IPS-NIHi7 (cell line): ENCODE results near the gene HIGD2B.
"Not testable (repeated sequence)": the region's sequence is repeated elsewhere in the genome, so short reads cannot be mapped to it uniquely, and the experiment has no call there.

Source experiments
- DNase-seq: peaks from one replicate; pipeline ENCODE4 v3.0.0; 2012; ENCODE audit warnings: mixed read lengths; ENCODE audit errors: extremely low spot score

Gene HIGD2B

DNA sequence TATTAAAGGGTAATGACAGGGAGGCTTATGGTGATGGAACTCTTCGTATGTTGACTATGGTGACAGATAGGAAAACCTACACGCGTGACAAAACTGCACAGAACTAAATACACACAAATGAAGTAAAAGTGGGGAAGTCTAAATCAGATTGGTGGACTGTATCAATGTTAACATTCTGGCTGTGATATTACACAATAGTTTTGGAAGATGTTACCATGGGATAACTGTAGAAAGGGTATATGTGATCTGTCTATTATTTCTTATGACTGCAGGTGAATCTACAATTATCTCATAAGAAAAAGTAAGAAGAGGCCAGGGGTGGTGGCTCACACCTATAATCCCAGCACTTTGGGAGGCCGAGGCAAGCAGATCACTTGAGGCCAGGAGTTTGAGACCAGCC lies 9.1 kb downstream of the HIGD2B start:
- DNase-seq: no peak

DNA sequence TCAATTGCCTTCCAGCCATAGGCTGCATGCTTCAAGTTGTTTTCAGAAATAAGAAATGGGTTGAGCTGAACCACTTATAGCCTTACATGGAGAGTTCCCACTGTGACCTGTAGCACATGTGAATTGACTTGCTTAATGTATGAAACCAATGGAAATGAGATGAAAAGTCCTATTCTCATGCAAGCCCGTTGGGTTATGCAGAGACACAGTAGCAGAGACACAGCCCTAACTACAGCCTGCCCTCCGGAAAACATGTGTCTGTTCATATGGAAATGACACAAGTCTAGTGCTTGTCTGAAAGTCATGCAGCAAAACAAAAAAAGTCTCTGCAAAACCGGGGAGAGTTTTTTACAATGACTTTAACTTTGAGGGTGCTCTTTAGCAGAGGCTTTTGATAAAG lies 14.5 kb downstream of the HIGD2B start:
- no peak for DNase-seq

DNA sequence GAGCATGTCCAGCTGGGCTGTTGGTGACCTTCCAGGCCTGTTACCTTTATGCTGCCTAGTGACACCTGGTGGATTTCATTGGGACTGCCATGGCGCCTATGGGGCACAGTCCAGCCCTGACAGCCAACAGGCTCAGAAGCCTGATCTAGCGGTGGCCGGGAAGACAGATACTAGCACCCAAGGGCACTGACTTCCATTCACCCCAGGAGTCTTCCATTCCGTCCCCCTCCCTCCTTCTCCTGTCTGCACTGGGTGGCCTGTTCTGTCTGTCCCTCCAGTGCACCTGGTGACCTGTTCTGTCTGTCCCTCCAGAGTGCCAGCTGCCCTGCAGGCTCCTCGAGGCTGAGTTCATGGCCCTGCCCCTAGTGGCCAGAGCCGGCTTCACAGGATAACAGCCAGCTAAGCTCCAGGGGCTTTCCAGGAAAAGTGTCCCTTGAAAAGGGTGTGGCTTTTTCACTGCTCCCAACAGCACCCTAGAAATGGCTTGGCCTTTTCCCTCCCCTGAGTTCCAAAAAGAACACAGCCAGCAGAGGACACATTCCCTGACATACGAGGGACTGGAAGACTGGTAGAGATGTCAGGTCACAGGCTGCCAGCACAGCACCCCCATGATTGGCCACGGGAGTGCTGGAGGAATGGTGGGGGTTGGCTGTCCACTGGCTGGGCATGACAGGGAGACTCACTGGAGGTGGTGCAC lies 15.2 kb downstream of the HIGD2B start:
- peak; percentile 70 for DNase-seq

DNA sequence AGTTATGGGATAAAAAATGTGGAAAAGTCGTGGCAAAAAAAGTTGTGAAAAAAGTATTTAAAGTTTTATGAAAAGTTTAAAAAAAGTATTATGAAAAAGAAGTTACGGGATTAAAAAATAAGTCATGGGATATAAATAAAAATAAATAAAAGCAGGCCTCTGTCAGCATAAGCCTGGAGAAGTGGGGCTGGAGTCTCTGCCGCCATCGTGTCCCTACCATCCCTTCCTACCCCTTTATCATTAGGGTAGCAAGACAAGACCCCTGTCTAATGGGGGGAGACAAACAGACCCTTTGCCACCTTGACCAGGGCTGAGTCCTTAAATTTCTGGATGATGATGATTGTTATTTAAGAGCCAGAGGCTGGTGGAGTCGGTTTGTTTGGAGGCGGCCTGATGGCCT lies 16.2 kb downstream of the HIGD2B start:
- DNase-seq: not testable (repeated sequence)

DNA sequence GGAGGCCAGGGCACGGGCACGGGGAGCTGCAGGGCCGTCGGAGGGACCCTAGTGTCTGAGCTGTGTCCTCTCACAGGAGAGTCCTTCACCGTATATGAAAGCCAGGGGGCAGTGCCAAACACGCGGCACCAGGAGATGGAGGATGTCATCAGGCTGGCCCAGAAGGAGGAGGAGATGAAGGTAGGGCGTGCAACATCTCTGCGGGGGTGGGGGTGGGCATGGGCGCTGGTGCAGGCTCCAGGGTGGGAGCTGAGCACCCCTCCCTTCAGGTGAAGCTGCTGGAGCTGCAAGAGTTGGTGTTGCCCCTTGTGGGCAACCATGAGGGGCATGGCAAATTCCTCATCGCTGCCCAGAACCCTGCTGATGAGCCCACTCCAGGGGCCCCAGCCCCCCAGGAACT lies 20.3 kb downstream of the HIGD2B start:
- not testable (repeated sequence) for DNase-seq

DNA sequence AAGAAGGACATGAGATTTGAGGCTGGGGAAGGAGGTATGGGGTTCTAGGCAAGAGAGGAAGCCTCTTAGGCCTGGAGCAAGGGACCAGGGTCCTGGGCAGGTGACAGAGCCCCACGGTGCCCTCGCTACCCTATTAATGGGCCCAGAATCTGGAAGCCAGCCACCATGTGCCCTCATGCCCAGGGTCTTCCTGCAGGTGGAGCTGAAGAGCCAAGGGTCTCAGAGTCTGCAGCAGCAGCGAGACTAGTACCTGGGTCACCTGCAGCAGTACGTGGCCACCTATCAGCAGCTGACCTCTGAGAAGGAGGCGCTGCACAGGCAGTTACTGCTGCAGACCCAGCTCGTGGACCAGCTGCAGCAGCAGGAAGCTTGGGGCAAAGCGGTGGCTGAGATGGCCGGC lies 22.1 kb downstream of the HIGD2B start:
- DNase-seq: not testable (repeated sequence)

DNA sequence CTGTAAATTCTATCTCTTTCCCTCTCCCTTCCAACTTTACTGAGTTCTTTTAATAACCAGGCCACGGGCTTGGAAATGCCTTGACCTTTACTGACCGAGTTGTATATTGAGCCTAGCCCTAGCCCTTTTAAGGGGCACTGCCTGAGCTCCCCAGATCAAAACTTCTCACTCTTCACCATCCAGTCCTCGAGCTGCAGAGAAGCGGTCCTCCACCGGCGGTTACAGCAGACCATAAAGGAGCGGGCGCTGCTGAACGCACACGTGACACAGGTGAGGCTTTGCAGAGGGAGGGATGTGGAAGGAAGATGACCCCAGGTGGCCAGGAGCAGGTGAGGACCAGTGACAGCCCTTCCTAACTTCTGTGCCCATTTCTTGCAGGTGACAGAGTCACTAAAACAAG lies 24.9 kb downstream of the HIGD2B start:
- not testable (repeated sequence) for DNase-seq

DNA sequence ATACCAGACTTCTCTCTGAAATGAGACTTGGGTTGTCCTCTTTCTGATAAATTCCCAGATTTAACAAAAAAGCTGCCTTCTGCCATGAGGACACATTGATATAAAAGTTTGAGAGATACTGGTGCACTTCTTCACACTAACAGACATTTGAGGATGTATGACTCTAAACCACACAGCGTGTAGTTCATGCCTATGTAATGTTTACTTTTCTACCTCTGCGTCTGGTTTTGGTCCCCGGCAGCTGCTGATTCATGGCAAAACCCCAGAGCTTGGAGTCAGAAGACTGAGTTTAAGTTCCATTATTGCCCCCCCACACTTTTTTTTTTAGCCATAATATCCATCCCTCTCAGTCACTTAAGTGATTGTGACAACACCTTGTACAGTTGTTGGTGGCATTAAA lies 30.0 kb downstream of the HIGD2B start:
- DNase-seq: not testable (repeated sequence)

DNA sequence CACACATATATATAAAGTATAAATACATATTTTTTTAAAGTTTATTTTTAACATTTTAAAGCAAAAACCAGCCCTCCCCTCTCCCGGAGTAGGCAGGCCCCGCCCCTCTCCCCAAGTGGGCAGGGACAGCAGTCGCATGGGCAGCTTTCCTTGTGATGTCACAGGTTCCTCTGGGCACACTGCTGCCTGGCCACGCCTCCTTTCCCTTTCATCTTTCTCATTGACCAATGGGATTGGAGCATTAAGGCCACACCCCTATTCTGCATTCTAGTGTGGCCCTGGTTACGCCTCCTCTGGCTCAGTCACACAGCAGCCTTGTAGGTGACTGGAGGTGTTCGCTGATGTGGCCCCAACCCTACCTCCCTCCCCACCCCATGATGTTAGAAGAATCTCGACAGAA lies 31.6 kb downstream of the HIGD2B start, which contains the start of gene GOLGA6B:
Gene GOLGA6B (plus strand): TSS at position 301 of the 400 bp plus-strand sequence. CDS start 41 bp downstream, at position 342.
- DNase-seq: not testable (repeated sequence)

DNA sequence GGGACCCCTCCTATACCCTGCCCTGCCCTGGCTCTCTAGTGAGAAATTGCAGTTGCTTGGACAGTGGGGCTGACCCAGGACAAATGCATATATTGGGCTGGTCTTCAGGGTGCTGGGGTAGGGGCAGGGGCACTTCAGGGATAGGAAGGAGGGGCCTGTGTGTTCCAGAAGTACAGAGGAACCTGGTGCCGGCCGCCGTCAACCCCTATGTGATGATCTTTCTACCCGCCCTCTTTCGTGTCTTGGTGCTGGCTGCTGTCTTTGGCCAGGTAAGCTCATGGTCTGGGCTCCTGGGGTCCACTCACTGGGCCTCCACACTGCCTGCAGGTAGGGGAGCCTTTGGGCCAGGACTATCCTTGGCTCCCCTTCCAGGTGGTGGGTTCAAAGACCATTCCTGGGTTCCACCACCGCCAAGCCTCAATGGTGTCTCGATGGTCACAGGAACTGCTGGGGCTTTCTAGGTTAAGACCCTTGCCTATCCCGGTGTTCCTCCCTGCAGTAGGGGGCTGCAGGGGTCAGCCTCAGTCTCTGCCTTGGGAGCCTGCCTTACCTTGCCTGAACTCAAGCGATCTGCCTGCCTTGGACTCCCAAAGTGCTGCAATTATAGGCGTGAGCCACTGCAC lies 37.2 kb downstream of the HIGD2B start:
- not testable (repeated sequence) for DNase-seq

DNA sequence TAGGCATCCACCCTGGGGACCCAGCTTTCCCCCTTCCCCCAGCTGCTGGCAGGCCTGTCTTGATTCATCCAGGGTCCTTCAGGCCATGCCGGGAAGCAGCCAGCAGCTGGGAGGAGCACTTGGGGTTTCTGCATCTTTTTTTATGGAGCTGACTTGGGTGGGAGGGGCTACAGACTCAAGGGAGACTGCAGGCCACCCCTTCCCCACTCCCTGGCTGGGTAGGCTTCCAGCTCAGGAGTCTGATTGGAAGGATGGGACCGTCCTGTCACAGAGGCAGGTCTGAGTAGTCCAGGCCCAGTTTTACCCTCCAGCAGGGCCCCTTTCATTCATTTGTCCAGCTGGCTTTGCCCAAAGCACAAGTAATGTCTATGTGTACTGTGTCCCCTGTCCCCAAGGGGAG lies 43.7 kb downstream of the HIGD2B start:
- not testable (repeated sequence) for DNase-seq

DNA sequence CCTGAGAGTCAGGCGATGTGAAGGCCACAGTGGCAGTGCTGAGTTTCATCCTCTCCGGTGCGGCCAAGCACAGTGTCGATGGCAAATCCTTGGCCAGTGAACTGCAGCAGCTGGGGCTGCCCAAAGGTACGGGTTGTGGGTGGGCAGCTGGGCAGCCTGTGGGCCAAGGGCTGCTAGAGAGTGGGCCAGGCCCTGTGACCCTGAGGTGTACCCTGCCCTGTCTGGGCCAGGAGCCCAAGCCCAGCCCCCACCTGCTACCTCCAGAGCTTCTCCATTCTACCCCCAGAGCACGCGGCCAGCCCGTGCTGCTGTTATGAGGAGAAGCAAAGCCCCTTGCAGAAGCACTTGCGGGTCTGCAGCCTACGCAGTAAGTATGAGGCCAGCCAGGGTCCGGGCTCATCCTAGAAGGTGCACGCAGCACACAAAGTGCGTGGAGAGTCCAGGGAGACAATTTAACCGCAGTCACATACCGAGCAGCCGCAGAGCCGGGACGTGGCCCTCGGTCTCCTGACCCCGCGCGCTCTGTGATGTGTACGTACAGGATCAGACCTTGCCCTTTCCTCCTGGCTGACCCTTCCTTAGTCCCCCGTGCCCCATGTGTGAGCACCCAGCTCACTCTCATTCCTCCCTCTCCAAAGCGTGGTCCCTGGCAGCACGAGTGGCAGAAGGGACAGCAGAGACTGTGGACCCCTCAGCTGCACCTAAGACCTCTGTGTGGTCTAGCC lies 46.1 kb downstream of the HIGD2B start:
- not testable (repeated sequence) for DNase-seq

DNA sequence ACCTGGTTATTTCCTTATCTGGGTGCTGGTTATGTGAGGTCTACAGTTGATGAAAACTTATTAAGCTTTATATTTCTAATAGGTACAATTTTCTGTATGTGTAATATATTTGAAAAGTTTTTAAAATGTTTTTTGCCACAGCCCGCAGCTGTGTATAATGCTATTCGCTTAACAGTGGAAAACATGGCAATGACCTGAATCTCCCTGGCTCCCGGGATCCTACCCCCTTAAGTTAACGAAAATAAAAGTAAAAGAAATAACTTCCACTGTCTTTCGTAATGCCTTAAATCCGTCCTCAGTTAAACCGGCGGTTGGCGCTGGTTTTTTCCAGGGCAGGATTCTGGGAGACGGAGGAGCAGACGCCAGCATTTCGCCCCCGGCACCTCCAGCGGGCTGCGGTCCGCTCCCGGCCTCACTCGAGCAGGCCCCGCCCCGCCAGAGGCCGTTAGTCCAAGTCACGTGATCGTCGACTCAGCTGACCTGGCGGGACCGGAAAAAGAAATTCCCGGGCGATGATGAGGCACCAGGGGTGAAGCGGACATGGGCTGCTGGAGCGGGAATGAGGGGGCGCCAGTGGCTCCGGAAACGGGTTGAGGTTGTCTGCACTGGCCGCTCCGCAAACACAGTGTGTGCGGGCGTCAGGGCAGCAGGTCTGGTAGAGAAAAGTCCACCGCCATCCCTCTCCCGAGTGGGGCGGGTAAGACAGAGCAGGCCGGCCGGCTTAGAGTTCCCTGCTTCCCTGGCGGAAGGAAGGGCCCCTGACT lies 49.3 kb downstream of the HIGD2B start:
- not testable (repeated sequence) for DNase-seq

DNA sequence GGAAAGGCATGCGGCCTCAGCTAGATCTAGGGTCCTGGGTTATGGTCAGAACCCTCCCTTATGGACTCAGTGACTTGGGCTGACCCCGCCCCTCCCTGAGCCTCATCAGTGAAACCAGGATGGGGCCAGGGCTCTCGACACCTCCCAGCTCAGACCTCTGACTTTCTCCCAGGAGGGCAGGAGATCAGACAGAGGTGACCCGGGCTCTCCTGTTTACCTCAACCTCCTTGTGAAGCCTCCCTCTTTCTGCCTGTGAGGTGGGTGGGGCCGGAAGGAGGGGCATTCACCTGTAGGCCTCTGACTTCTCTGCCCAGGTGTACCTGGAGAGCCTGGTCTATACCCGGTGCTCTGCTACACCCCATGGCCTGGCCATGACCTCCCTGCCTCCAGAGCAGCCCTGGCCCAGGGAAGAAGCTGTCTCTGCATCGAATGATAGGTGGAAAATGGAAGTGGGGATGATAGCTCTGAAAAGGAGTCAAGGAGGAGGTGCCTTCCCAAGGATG lies 56.9 kb downstream of the HIGD2B start:
- not testable (repeated sequence) for DNase-seq

DNA sequence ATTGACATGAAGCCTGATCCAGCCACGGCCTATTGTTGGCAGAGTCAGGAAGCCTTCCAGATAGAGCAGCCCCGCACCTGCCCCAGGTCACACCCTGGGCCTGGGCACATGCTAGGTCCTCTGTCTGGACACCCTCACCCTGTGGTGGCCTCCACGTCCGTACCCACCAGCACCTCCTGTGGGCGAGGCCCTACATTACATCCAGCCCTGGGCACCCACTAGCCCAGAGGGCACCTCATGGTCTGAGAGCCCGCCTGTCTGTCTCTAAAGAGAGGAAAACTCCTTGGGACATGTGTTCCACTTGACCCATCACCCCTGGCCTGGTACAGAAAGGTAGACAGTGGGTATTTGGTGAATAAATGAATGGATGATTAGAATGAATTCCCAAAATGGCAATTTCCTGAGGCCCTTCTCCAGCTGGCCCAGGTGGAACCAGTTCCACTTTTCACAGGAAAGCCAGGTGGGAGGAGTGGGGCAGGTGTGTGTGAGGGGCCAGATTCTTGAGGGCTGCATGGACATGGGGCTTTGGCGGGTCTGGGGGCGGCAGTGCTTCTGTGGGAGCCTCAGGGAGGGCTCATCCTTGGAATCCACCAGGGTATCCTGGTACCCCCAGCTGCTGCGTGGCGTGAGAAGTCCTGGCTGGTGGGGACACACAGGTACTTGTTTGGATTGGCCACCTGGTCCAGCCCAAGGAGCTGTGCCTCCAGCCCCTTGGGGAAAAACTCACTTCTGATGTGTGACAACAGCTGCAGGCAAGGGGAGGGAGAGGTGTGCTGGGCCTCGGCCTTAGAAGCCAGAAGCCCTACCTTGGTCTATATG lies 57.5 kb downstream of the HIGD2B start:
- DNase-seq: peak; percentile 36

DNA sequence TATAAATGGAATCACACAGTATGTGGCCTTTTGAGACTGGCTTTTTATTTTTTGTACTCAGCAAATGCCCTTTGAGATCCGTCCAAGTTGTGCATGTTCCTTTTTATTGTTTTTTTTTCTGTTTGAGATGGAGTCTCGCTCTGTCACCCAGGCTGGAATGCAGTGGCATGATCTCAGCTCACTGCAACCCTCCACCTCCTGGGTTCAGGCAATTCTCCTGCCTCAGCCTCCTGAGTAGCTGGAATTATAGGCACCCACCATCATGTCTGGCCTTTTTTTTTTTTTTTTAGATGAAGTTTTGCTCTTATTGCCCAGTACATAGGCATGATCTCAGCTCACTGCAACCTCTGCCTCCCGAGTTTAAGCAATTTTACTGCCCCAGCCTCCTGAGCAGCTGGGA lies 59.8 kb downstream of the HIGD2B start:
- not testable (repeated sequence) for DNase-seq
